IMR-90 (cell line): ENCODE measurements around the gene VASH1.

Source experiments
- FOS ChIP-seq: fragments of 150-350 bp; IDR thresholded peaks from 2 replicates; pipeline ENCODE4 v1.6.1; 2016; ENCODE audit warnings: low read depth, low read length
- RFX5 ChIP-seq: IDR thresholded peaks from 2 replicates; pipeline ENCODE4 v1.8.0; 2012; ENCODE audit warnings: low read depth, mild to moderate bottlenecking, low read length, moderate library complexity
- TF ChIP-seq, protein P1 (sequence below): conservative IDR thresholded peaks from 2 replicates; pipeline ENCODE4 v1.5.1; 2012; ENCODE audit warnings: mild to moderate bottlenecking, low read depth, low read length, improper control_type of control experiment

DNA sequence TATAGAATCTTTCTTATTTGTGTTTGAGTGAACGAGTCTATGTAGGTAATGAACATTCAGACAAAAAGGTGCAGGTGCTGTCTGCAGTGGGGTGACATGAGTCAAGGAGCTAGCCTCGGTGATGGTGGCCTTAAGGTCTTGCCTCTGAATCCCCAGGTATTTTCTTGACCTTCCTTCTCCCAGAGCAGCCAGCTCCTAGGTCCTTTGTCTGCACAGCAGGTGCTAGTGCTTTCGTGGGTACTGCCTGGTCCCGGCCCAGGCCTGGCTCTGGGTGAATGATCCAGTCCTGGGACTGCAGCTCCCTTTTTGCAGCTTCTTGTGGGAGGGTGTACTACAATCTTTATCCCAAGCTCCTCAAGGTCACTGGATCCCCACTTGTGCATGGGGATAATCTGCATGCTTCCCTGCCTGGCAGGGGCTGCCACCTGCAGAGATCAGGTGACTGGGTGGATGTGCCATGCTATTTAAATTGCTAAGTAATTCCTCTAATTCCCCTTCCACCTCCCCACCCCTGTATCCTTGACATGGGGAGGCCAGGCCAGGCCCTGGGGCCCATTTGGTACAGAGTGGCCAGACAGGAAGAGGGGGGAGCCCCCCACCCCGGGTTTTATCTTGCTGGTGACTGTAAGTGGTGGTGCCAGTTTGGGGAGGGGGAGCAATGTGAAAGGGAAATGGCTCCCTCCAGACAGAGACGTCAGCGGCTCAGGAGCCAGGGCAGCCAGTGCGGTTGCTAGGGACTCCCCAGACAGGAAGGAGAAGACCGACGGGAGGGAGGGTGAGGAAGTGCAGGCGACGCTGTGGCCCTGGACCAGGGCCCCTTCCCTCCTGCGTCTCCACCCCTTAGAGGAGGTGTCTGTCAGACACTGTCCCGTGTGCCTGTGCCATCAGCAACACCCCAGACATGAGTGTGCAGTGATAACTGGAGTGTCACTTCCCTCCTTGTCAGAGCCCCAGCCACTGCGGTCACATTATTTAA, 6.7 kb downstream of the VASH1 start:
- TF ChIP-seq, protein P1, sequence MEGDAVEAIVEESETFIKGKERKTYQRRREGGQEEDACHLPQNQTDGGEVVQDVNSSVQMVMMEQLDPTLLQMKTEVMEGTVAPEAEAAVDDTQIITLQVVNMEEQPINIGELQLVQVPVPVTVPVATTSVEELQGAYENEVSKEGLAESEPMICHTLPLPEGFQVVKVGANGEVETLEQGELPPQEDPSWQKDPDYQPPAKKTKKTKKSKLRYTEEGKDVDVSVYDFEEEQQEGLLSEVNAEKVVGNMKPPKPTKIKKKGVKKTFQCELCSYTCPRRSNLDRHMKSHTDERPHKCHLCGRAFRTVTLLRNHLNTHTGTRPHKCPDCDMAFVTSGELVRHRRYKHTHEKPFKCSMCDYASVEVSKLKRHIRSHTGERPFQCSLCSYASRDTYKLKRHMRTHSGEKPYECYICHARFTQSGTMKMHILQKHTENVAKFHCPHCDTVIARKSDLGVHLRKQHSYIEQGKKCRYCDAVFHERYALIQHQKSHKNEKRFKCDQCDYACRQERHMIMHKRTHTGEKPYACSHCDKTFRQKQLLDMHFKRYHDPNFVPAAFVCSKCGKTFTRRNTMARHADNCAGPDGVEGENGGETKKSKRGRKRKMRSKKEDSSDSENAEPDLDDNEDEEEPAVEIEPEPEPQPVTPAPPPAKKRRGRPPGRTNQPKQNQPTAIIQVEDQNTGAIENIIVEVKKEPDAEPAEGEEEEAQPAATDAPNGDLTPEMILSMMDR: no peak
- TF ChIP-seq RFX5: no peak
- TF ChIP-seq FOS: no peak
